Measurements from ENCODE around the gene LRIG1. TPM values are rescaled to one million over a fixed set of nuclear protein-coding genes. Genes with fewer than 3 reads are reported as not detected.

Gene LRIG1
- total RNA-seq, 1 donor = 14.1 TPM

- Histone ChIP-seq H3K36me3 (ENCODE audit: insufficient read depth, low read length) (no peaks in the 10 kb centered on the region), H3K27ac (ENCODE audit: low read depth, low read length) (no peak overlapping the region)
These were observed 842 bp upstream of the LRIG1 start for GRCh38 chr3:66501483-66502244.

GRCh38 chr3:66499881-66500575 lies 794 bp downstream of the LRIG1 start:
- Histone ChIP-seq H3K79me2 (ENCODE audit: insufficient read depth, low read length) (no peaks in the 10 kb centered on the region), H3K4me1 (ENCODE audit: insufficient read depth, low read length) (peaks cover 5% of the 10 kb centered on the region), H3K9me3 (ENCODE audit: low read depth, low read length) (no peaks in the 10 kb centered on the region), H3K4me2 (ENCODE audit: insufficient read depth, low read length) (peak overlapping the region; percentile 89), H3K36me3 (ENCODE audit: insufficient read depth, low read length) (no peaks in the 10 kb centered on the region), H3K27me3 (ENCODE audit: insufficient read depth, low read length) (peaks cover 30% of the 10 kb centered on the region), H4K20me1 (ENCODE audit: insufficient read depth, low read length) (no peaks in the 10 kb centered on the region), H3K4me3 (ENCODE audit: insufficient read depth, low read length) (peak overlapping the region; percentile 81), H3K27ac (ENCODE audit: low read depth, low read length) (peak overlapping the region; percentile 25), H2AFZ (ENCODE audit: low read length) (peak overlapping the region; percentile 84)
- TF ChIP-seq CTCF (IDR thresholded peaks at IDR 0.05; ENCODE audit: extremely low read depth, low read depth, low read length) = no peak
- peak; percentile 87 for DNase-seq (ENCODE audit: insufficient read length, low spot score, missing footprints)

More at GRCh38 chr3:66501483-66502244, 842 bp upstream of the LRIG1 start:
- no peaks in the 10 kb centered on the region for H3K9me3 ChIP-seq (ENCODE audit: low read depth, low read length)
- H3K4me3 ChIP-seq (ENCODE audit: insufficient read depth, low read length) = peak overlapping the region; percentile 81
- no peaks in the 10 kb centered on the region for H3K79me2 ChIP-seq (ENCODE audit: insufficient read depth, low read length)
- DNase-seq (ENCODE audit: insufficient read length, low spot score, missing footprints) = peak; percentile 68
- peak; percentile 37 for TF ChIP-seq CTCF (IDR thresholded peaks at IDR 0.05; ENCODE audit: extremely low read depth, low read depth, low read length)
- H3K4me1 ChIP-seq (ENCODE audit: insufficient read depth, low read length) = peaks cover 5% of the 10 kb centered on the region
- peak overlapping the region; percentile 93 for H3K4me2 ChIP-seq (ENCODE audit: insufficient read depth, low read length)
- no peaks in the 10 kb centered on the region for H4K20me1 ChIP-seq (ENCODE audit: insufficient read depth, low read length)
- H3K27me3 ChIP-seq (ENCODE audit: insufficient read depth, low read length) = peaks cover 32% of the 10 kb centered on the region
- H2AFZ ChIP-seq (ENCODE audit: low read length) = peak overlapping the region; percentile 90

DNA sequence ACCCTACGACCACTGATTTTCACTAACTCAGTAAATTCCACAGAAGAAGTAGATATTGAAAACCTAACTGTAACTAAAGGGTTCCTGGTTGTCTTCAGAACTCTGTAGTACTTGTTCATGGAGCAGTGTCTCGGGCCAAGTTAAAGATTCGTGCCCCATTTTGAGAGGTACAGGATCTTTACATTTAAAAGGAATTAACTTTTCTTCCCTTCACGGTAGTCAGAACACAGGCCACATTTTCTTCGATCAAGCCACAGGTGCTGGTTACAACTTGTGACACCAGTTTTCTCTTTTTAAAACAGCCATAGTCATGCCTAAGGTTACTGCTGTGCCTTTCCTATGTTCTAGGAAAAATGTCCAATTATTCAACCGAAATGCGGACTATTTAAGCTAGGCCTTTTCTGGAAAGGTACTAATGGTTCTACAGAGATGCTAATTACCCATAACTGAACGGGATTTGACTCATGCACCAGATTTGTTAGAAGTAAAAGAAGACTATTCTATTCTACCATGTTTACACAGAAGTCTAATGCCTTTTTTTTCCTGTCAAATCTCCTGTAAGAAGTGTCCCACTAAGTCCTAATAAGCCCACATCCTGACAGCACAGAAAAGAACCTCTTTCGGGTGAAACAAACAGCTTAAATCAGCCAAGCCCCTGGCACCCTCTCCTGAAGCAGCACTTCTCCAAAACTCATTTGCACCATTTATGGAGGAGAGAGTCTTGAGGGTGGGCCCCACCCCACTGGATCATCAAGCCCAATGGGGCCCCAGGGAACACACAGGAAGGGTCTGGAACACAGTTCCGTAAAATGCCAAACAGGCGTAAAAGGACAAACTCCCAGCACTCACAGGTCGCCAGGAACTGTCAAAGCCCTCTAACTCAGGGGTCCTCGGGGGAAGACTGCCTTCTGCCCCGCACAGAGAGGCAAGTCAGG lies 1.9 kb downstream of the LRIG1 start:
- no peak overlapping the region for H3K27ac ChIP-seq (ENCODE audit: low read depth, low read length)

More for the DNA sequence above, 1.9 kb downstream of the LRIG1 start:
- Histone ChIP-seq H4K20me1 (ENCODE audit: insufficient read depth, low read length) (no peaks in the 10 kb centered on the region), H3K4me3 (ENCODE audit: insufficient read depth, low read length) (peak overlapping the region; percentile 81), H3K27me3 (ENCODE audit: insufficient read depth, low read length) (peaks cover 30% of the 10 kb centered on the region), H3K79me2 (ENCODE audit: insufficient read depth, low read length) (no peaks in the 10 kb centered on the region), H3K36me3 (ENCODE audit: insufficient read depth, low read length) (no peaks in the 10 kb centered on the region), H3K4me1 (ENCODE audit: insufficient read depth, low read length) (peaks cover 5% of the 10 kb centered on the region), H3K4me2 (ENCODE audit: insufficient read depth, low read length) (peak overlapping the region; percentile 89), H3K9me3 (ENCODE audit: low read depth, low read length) (no peaks in the 10 kb centered on the region), H2AFZ (ENCODE audit: low read length) (no peak overlapping the region)
- no peak for TF ChIP-seq CTCF (IDR thresholded peaks at IDR 0.05; ENCODE audit: extremely low read depth, low read depth, low read length)
- DNase-seq (ENCODE audit: insufficient read length, low spot score, missing footprints) = peak; percentile 62

Measured in osteoblast (primary cell).